Liver (tissue), 3 donors: ENCODE measurements around the gene GABBR2.

Experiments
- MAX ChIP-seq: IDR thresholded peaks from 2 replicates; pipeline ENCODE4 v1.6.1; 2016; ENCODE audit warnings: antibody characterized with exemption
- RXRA ChIP-seq, 2 donors: IDR thresholded peaks; 2 replicates each; pipeline ENCODE4 v1.6.1; 2017 to 2018; ENCODE audit warnings: antibody characterized with exemption in 2 of 2, mild to moderate bottlenecking in 1 of 2
- TF ChIP-seq, protein P1 (sequence below): fragments of 150-350 bp; IDR thresholded peaks from 2 replicates; pipeline ENCODE4 v1.5.1; 2017; ENCODE audit warnings: improper control_type of control experiment, low read depth, low read length; ENCODE audit not compliant: missing input control
- donor health status: healthy.
- donor health status: healthy.

GRCh38 chr9:98428454-98428853 lies 280.3 kb downstream of the GABBR2 start:
- TF ChIP-seq, protein P1, sequence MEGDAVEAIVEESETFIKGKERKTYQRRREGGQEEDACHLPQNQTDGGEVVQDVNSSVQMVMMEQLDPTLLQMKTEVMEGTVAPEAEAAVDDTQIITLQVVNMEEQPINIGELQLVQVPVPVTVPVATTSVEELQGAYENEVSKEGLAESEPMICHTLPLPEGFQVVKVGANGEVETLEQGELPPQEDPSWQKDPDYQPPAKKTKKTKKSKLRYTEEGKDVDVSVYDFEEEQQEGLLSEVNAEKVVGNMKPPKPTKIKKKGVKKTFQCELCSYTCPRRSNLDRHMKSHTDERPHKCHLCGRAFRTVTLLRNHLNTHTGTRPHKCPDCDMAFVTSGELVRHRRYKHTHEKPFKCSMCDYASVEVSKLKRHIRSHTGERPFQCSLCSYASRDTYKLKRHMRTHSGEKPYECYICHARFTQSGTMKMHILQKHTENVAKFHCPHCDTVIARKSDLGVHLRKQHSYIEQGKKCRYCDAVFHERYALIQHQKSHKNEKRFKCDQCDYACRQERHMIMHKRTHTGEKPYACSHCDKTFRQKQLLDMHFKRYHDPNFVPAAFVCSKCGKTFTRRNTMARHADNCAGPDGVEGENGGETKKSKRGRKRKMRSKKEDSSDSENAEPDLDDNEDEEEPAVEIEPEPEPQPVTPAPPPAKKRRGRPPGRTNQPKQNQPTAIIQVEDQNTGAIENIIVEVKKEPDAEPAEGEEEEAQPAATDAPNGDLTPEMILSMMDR = no peak
- TF ChIP-seq RXRA (IDR thresholded peaks at IDR 0.05) = no peak
- TF ChIP-seq MAX = no peak
